Parathyroid adenoma (tissue), 2 donors: ENCODE results near the gene EEFSEC.

ENCODE experiments used
- H2AFZ ChIP-seq: fragments of 300-600 bp; sonication (generic); one replicate; pipeline ENCODE4 v1.7.0; 2017; ENCODE audit warnings: antibody characterized with exemption, mild to moderate bottlenecking
- H3K27ac ChIP-seq: fragments of 300-600 bp; sonication (generic); one replicate; pipeline ENCODE4 v1.7.0; 2017
- H3K27me3 ChIP-seq: fragments of 300-600 bp; sonication (generic); one replicate; pipeline ENCODE4 v1.7.0; 2017; ENCODE audit warnings: low read length; ENCODE audit not compliant: control insufficient read depth, insufficient read depth
- H3K36me3 ChIP-seq: fragments of 300-600 bp; sonication (generic); one replicate; pipeline ENCODE4 v1.7.0; 2017; ENCODE audit warnings: low read length; ENCODE audit not compliant: control insufficient read depth, insufficient read depth
- H3K4me1 ChIP-seq: fragments of 300-600 bp; sonication (generic); one replicate; pipeline ENCODE4 v1.7.0; 2017; ENCODE audit warnings: control low read depth
- H3K4me2 ChIP-seq: fragments of 300-600 bp; sonication (generic); one replicate; pipeline ENCODE4 v1.7.0; 2017; ENCODE audit warnings: low read length
- H3K4me3 ChIP-seq: fragments of 300-600 bp; sonication (generic); one replicate; pipeline ENCODE4 v1.7.0; 2017; ENCODE audit warnings: low read depth, low read length
- H3K79me2 ChIP-seq: fragments of 300-600 bp; sonication (generic); one replicate; pipeline ENCODE4 v1.7.0; 2017; ENCODE audit warnings: control low read depth
- H3K9ac ChIP-seq: fragments of 300-600 bp; sonication (generic); one replicate; pipeline ENCODE4 v1.7.0; 2017; ENCODE audit warnings: mild to moderate bottlenecking
- H3K9me3 ChIP-seq: fragments of 300-600 bp; sonication (generic); one replicate; pipeline ENCODE4 v1.7.0; 2017; ENCODE audit warnings: low read length; ENCODE audit not compliant: control insufficient read depth
- CTCF ChIP-seq: fragments of 300-600 bp; sonication (generic); IDR thresholded peaks from one replicate; pipeline ENCODE4 v1.7.0; 2017; ENCODE audit warnings: antibody characterized with exemption, mild to moderate bottlenecking
- donor health status: primary hyperparathyroidism.

The EEFSEC gene

GRCh38 chr3:128455786-128456748 lies 302.8 kb downstream of the EEFSEC start:
- Histone ChIP-seq H3K27me3 (no peaks in the 10 kb centered on the region), H3K4me2 (peak overlapping the region; percentile 63), H3K4me3 (peak overlapping the region; percentile 16), H3K27ac (peak overlapping the region; percentile 2), H3K9me3 (no peaks in the 10 kb centered on the region), H3K9ac (no peak overlapping the region), H3K79me2 (no peaks in the 10 kb centered on the region), H3K36me3 (no peaks in the 10 kb centered on the region), H3K4me1 (peaks cover 19% of the 10 kb centered on the region), H2AFZ (peak overlapping the region; percentile 51)
- no peak for TF ChIP-seq CTCF

GRCh38 chr3:128456776-128457715 lies 303.8 kb downstream of the EEFSEC start:
- no peak for TF ChIP-seq CTCF
- Histone ChIP-seq H3K4me1 (peaks cover 19% of the 10 kb centered on the region), H3K4me2 (peak overlapping the region; percentile 63), H2AFZ (peak overlapping the region; percentile 51), H3K9ac (no peak overlapping the region), H3K9me3 (no peaks in the 10 kb centered on the region), H3K4me3 (peak overlapping the region; percentile 16), H3K79me2 (no peaks in the 10 kb centered on the region), H3K36me3 (no peaks in the 10 kb centered on the region), H3K27me3 (no peaks in the 10 kb centered on the region), H3K27ac (peak overlapping the region; percentile 2)

GRCh38 chr3:128457937-128458336 lies 304.7 kb downstream of the EEFSEC start:
- Histone ChIP-seq H3K4me2 (no peak overlapping the region), H3K79me2 (no peaks in the 10 kb centered on the region), H3K9ac (no peak overlapping the region), H3K27ac (no peak overlapping the region), H2AFZ (no peak overlapping the region), H3K36me3 (no peaks in the 10 kb centered on the region), H3K9me3 (no peaks in the 10 kb centered on the region), H3K4me3 (no peak overlapping the region), H3K4me1 (peaks cover 19% of the 10 kb centered on the region), H3K27me3 (no peaks in the 10 kb centered on the region)
- TF ChIP-seq CTCF, result no peak
